ENCODE measurements around the gene BCL2L12.

The BCL2L12 gene

DNA sequence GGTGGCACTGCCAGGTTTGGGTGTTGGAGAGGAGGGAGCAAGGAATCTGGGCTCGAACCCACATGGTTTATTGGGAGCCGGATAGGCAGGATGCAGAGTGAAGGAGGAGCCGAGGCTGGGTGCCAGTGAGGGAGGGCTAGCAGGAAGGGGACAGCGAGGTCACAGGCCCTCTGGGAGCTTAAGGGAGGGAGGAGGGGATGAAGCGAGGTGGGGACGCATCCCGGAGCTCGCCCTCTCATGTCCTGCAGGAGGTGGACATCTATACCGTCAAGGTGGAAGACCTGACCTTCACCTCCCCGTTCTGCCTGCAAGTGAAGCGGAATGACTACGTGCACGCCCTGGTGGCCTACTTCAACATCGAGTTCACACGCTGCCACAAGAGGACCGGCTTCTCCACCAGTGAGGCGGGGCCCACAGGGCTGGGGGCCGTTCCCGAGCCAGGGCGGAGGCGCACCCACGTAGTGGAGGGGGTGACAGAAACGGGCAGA lies 20.2 kb downstream of the BCL2L12 start:
- DNase-seq (ENCODE audit: low read depth) = no peak

DNA sequence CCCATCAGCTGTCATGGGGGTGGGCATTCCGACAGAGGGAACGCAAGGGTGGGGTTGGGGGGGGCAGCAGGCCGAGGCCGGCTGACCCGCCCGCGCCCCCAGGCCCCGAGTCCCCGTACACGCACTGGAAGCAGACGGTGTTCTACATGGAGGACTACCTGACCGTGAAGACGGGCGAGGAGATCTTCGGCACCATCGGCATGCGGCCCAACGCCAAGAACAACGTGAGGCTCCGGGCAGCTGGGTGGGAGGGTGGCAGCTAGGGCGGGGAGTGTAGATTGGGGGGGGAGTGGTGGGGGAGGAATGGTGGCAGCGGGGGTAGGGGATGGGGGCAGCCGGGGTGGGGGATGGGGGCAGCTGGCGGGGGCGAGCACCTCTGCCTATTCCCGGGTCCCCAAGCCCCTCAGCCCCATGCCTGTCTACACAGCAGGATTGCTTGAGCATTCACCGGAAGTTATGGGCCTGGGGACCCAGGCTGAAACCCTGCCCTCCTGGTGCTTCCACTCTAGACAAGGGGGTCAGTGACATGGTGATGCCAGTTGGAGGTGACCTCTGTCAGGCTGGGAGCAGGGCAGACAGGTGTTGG lies 20.9 kb downstream of the BCL2L12 start:
- DNase-seq (ENCODE audit: low read depth) = no peak

DNA sequence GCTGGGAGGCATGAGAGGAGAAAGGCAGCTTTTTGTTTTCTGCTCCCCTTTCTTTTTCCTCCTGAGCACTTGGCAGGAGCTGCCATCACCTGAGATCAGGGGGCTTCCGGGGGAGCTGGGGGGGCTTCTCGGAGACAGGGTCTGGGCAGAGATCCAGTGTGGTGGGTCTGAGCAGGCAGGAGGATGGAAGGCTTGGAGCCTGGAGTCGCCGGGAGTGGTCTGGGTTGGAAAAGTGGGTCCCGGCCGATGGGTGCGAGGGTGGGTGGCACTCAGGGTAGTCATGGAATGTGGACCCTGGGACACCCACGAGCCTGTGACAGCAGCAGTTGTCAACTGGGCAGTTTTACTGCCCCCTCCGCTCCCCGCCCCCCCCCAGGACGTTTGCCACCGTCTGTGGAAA lies 21.4 kb downstream of the BCL2L12 start:
- DNase-seq (ENCODE audit: low read depth) = no peak

DNA sequence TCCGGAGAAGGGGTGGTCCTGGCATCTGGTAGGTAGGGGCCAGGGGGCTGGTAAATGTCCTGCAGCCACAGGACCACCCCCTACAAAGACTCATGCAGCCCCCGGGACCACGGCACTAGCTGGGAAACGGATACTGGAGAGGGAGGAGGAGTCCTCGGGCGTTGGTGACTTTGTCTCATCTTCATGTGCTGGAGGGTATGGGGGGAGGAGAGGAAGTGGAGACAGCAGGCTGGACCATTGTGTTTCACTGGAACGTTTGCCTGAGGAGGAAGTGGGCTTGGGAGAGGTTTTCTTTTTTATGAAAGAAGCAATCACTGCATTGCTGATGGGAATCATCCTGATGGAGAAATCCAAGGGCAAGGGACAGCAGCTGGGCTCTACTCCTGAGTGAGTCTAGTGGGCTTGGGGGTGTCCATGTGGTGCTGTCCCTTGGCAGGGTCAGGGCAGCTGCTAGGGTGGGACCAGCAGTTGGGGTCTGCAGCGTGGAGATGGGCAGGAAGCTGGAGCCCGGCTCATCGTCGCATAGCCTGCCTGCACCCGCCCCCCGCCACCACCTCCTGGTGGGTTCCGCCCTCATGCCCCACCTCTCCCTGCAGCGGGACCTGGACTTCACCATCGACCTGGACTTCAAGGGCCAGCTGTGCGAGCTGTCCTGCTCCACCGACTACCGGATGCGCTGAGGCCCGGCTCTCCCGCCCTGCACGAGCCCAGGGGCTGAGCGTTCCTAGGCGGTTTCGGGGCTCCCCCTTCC lies 22.0 kb downstream of the BCL2L12 start:
- DNase-seq (ENCODE audit: low read depth) = no peak

DNA sequence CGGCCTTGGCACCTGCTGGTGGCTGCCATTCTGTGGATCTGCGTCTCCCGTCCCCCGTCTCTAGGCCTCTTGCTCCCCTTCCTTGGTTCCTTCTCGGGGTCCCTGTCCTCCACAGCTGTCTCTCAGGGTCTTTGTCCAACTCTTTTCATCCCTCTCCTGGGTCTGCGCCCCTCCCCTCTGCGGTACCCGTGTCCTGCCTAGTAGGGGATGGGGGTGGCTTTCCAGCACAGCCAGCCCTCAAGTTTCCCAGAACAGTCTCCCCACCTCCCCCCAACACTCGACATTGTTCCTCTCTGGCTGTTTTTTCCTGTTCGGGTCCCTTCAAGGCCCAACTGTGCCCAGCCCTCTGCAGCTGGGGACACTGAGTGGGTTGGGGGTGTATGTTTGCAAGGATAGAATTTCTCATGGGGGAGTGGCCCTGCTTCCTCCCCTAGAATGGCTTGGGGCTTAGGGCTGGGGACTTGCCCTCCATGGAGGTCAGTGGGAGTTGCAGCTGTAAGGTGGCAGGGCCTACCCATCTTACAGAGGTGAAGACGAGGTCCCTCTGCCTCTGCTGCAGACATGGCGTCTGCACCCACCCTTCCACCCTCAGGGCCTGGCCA lies 22.9 kb downstream of the BCL2L12 start:
- DNase-seq (ENCODE audit: low read depth) = no peak

DNA sequence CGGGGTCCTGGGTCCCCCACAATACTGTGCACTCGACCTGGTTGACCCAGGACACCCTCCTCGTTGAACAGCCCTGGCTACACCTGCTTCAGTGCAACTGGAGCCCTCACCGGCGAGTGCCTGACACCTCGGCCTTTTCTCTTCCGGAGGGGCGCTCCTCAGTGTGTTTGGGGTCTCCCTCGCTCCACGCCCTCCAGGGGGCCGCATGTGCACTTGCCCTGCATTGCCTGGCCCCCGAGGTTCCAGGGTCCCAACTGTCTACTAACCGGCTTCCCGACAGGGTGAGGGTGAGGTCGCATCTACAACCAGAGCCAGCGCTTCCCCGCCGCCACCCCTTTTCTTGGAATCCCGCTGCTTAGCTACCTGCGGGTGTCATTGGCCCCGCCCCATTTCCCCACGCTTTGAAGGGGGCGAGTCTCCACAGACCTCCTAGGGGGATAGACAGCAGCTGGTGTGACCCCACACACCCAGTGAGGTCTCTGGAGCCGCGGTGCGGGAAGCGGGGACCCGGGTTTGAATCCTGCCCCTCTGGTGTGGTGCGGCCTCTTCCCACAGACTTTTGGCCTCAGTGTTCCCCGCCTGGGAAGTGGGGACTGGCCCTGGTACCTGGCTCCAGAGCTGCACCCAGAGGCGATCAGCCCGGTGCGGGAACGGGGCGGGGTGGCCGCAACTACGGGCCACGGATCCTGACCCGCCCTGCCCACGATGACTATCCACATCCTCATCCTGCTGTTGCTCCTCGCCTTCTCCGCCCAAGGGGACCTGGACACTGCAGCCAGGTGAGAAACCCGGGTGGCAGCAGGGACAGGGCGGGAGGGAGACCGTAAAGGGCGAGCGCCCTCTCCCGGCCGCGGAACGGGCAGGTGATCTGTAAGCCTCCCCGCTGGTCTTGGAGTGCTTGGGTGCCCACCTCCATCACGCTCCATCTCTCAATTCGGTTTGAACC lies 23.7 kb downstream of the BCL2L12 start, which contains the start of gene ADM5:
Gene ADM5 (plus strand): TSS at position 462 of the 946 bp plus-strand sequence. CDS start 244 bp downstream, at position 706.
- DNase-seq (ENCODE audit: low read depth) = no peak

DNA sequence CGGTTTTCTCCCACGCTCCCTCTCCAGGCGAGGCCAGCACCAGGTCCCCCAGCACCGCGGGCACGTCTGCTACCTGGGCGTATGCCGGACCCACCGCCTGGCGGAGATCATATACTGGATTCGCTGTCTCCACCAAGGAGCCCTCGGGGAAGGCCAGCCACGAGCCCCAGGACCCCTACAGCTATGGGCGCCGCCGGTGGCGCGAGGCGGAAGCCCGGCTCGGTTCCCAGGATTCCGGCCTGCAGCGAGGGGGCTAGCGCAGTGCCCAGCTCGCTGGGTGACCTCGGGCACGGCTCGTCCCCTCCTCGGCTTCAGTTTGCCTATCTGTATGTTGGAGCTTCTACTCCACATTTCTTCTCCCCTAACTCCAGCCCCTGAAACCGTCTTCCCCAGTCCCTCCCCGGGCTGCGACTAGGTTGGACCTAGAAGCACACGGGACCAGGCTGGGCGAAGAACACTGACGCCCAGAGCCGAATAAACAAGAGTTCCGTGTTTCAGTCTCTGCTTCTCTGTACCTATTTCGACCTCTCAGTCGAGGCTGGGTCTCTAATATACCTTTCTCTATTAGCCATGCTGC lies 24.4 kb downstream of the BCL2L12 start:
- no peak for DNase-seq (ENCODE audit: low read depth)

DNA sequence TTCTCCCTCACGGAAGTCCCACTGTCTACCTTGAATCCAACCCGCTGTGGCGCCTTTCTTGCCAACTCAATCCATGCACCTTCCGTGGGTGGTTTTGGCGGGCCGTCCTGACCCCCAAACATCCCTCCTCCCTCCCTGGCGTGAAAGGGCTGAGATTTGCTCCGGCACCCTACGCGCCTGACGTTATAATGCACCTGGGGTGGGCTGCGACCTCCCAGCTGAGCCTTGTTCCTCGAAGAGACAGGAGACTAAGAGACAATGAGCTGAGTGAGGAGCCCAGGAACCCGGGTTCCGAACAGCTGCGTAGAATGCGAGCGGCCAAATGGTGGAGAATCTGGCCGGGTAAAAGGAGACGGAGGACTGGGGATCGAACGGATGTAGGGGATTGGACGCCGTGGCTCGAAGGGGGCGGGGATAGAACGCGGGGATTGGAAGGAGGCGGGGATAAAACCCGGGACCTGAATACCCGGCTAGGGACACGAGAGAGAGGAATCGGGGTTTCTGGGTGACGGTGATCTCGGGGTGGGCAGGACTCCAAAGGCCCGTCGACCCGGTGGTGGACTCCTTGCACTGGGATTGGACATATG lies 25.0 kb downstream of the BCL2L12 start, which contains the start of gene CPT1C:
Gene CPT1C (plus strand): TSS at position 461 of the 587 bp plus-strand sequence. CDS start 1,137 bp downstream, outside the sequence.
- DNase-seq (ENCODE audit: low read depth) = no peak

DNA sequence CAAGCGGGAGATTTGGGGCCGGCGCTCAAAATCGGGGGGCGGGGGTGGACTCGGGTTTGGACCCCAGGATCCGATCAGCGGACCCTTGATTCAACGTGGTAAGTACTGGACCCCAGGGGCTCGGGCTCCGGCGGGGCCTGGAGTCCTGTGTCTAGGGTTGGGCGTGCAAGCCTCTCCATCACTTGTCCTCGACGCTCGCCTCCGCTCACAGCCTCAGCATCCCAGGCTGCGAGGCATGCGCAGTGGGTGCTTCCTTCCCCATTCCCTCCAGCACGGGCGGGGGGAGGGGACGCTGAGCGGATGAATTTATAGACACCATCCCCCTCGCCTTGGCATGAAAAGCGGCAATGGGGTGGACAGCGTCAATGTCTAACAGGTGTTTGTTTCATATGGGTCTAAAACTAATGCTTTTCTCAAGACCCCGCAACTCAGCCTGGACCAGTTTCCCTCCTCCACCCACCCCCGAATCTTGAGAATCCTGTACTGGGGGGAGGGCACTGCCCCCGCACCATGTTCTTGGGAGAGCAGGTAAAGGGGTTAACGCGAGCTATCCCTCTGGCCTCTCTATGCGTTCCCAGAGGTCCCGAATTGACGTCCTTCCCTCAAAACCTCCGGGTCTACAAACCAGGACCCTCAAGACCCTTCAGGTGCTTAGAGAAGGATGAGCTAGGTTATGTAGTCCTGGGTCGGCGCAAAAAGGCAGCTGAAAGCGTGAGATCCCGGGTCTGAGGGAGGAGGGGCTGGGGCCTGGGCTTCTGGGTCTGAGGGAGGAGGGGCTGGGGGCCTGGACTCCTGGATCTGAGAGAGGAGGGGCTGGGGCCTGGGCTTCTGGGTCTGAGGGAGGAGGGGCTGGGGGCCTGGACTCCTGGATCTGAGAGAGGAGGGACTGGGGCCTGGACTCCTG lies 25.8 kb downstream of the BCL2L12 start:
- DNase-seq (ENCODE audit: low read depth) = no peak

DNA sequence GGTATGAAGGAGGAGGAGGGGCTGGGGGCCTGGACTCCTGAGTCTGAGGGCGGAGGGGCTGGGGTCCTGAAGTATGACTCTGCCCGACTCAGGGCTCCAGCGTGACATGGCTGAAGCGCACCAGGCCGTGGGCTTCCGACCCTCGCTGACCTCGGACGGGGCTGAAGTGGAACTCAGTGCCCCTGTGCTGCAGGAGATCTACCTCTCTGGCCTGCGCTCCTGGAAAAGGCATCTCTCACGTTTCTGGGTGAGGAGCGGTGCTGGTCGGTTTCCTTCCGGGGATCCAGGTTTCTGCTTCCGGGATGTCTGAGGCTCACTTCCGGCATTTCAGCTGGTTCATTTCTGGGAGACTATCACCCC lies 26.4 kb downstream of the BCL2L12 start:
- DNase-seq (ENCODE audit: low read depth) = no peak

DNA sequence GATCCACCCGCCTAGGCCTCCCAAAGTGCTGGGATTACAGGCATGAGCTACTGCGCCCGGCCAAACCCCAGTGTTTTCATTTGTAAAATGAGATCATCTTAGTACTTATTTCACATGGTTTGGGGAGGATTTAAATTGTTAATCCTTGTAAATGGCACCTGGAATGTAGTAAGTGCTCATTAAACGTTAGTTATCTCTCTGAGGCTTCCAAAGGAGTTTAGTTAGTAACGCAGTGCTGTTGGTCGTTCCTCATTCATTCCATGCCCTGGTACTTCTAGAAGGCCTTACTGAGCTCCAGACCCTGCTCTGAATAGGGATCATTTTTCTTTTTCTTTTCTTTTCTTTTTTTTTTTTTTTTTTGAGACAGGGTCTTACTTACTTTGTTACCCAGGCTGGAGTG lies 30.4 kb downstream of the BCL2L12 start:
- DNase-seq (ENCODE audit: low read depth) = no peak

DNA sequence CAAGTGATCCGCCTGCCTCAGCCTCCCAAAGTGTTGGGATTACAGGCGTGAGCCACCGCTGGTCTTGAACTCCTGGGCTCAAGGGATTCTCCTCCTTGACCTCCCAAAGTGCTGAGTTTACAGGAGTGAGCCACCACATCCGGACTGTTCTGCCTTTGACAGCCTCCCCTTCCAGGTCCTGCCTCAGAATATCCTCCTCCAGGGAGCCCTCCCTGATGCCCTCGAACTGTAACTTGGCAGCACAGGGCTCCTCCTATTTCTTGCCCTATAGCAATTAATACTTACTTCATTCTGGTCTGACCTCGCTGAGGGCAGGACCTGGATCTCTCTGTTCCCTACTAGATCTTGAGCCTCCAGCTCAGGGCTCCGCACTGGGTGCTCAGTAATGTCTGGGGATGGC lies 31.1 kb downstream of the BCL2L12 start:
- DNase-seq (ENCODE audit: low read depth) = no peak

DNA sequence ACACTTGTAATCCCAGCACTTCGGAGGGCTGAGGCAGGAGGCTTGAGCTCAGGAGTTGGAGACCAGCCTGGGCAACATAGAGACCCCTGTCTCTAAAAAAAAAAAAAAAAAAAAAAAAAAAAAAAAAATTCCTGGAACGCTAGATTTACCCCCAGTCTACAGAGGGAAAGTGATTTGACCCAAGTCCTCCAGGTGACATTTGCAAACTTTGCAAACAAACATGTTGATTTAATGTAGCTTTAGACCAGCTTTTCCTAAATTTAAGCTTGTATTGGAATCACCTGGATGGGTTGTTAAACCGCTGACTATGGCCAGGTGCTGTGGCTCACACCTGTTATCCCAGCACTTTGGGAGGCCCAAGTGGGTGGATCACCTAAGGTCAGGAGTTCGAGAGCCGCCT lies 33.6 kb downstream of the BCL2L12 start:
- DNase-seq (ENCODE audit: low read depth) = no peak

DNA sequence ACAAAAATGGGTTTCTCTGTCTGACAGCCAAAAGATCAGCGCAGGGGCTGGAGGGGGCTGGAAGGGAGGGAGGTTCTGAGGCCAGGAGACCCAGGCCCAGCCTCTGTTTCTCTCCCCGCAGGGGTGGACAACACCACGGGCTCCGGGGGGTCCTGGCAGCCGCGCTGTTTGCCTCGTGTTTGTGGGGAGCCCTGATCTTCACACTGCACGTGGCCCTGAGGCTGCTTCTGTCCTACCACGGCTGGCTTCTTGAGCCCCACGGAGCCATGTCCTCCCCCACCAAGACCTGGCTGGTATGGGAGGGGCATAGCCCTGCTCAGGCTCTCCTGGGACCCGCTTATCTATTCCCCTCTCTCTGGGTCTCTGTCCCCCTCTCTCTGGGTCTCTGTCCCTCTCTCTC lies 34.8 kb downstream of the BCL2L12 start:
- DNase-seq (ENCODE audit: low read depth) = no peak

DNA sequence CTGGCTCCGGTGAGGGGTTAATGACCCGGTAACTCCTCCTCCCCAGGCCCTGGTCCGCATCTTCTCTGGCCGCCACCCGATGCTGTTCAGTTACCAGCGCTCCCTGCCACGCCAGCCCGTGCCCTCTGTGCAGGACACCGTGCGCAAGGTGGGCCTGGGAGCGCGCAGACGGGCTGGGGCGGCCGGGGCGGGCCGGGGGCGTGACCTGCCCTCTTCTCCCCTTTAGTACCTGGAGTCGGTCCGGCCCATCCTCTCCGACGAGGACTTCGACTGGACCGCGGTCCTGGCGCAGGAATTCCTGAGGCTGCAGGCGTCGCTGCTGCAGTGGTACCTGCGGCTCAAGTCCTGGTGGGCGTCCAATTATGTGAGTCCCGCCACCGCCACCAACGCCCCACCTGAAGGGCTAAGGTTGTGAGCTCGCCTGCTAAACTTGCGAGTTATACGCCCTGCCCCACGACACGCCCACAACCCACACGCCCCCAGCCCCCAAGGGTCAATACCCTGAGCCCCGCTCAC lies 35.6 kb downstream of the BCL2L12 start:
- DNase-seq (ENCODE audit: low read depth) = no peak

DNA sequence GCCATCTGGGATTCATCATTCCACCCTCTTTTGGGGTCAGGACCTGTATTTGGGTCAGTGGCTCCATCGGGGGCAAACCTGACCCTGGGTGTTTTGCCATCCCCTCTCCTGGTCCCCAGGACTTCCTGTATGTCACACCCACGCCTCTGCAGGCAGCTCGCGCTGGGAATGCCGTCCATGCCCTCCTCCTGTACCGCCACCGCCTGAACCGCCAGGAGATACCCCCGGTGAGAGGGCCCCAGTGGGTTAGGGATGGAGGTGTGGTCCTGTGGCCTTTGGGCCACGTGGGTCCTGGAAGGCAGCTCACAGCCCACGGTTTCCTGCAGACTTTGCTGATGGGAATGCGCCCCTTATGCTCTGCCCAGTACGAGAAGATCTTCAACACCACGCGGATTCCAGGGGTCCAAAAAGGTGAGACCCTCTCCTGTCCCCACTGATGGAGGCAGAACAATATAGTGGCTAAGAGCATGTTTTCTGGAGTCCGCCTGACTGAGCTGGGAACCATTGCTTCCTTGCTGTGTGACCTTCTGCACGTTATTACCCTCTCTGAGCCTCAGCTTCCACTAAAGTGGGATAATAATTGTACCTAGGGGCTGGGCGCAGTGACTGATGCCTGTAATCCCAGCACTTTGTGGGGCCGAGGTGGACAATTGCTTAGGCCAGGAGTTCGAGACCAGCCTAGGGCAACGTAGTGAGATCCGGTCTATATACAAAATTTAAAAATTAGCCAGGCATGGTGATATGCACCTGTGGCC lies 39.3 kb downstream of the BCL2L12 start:
- no peak for DNase-seq (ENCODE audit: low read depth)

DNA sequence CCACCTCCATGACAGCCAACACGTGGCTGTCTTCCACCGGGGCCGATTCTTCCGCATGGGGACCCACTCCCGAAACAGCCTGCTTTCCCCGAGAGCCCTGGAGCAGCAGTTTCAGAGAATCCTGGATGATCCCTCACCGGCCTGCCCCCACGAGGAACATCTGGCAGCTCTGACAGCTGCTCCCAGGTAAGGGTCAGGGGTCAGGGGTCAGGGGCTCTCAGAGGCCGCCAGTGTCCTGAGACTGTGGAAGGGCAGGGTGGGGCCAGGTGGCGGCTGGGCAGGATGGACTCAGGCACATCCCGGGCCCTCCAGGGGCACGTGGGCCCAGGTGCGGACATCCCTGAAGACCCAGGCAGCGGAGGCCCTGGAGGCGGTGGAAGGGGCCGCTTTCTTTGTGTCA lies 40.2 kb downstream of the BCL2L12 start:
- no peak for DNase-seq (ENCODE audit: low read depth)

DNA sequence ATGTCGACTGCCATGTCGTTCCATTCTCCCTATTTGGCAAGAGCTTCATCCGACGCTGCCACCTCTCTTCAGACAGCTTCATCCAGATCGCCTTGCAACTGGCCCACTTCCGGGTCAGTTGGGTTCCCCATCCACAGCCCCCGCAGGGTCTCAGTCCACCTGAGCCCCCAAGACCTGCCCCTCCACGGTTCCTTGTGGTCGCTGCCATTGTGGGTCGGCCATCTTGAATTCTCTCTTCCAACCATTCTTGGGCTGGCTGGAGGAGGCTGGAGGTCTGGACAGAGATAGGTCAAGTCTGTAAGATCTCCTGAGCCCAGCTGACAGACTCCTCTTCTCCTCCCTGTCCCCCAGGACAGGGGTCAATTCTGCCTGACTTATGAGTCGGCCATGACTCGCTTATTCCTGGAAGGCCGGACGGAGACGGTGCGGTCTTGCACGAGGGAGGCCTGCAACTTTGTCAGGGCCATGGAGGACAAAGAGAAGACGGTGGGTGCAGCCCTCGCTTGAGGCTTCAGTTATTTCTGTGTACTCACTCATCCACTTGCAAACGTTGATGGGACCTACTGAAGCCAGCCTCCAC lies 44.7 kb downstream of the BCL2L12 start:
- DNase-seq (ENCODE audit: low read depth) = no peak

DNA sequence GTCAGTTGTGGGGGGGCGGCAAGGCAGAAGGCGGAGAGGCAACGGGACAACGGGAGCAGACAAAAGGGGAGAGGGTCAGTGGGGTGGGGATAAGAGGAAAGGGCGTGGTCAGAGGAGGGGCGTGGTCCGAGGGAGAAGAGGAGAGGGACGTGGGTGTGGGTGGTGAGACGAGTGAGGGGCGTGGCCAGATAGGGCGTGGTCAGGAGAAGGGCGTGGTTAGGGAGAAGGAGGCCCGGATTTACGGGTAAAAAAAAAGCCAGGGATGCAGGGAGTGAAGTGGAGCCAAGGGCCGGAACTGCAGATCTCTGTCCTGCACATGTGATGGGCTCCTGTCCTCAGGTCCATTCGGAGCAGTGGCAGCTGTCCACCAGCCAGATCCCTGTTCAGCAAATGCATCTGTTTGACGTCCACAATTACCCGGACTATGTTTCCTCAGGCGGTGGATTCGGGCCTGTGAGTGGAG lies 46.7 kb downstream of the BCL2L12 start:
- no peak for DNase-seq (ENCODE audit: low read depth)

Measured in stimulated activated CD8-positive, alpha-beta memory T cell treated with anti-CD3 and anti-CD28 coated beads, Interleukin-4, amount 100 ng/mL, for 24 hours (primary cell).